Natural killer cell (primary cell): Measurements from ENCODE around the gene SLC6A3. TPM values are rescaled to one million over a fixed set of nuclear protein-coding genes. Genes with fewer than 3 reads are reported as not detected.
A peak's percentile ranks its signal among the peaks of the same experiment; 100 is the strongest.

Experiments used
- ATAC-seq, 3 donors: fragments of 150-1000 bp in 2 of 3; fragments of 200-7000 bp in 1 of 3; cut with Tn5 transposase; 1 replicate in 1 of 3; 2 replicates in 2 of 3; pipeline ENCODE4 v1.10.0; 2021; ENCODE audit warnings: mild to moderate bottlenecking in 2 of 3, moderate library complexity in 2 of 3
- DNase-seq, 2 donors: peaks; one replicate each; pipeline versions ENCODE4 v3.0.0 to v3.0.0-alpha.2; 2013 to 2021; ENCODE audit warnings: mixed read lengths in 1 of 2
- H3K27ac ChIP-seq: one replicate; pipeline ENCODE4 v1.5.1; 2013; ENCODE audit warnings: mild to moderate bottlenecking, low read length
- H3K27me3 ChIP-seq: one replicate; pipeline ENCODE4 v1.6.1; 2013; ENCODE audit warnings: low read length; ENCODE audit not compliant: control insufficient read depth, insufficient read depth
- H3K36me3 ChIP-seq: one replicate; pipeline ENCODE4 v1.6.1; 2013; ENCODE audit warnings: low read length; ENCODE audit not compliant: control insufficient read depth, insufficient read depth
- H3K4me1 ChIP-seq: one replicate; pipeline ENCODE4 v1.6.1; 2013; ENCODE audit warnings: low read length; ENCODE audit not compliant: control insufficient read depth, insufficient read depth
- H3K4me3 ChIP-seq: one replicate; pipeline ENCODE4 v1.5.1; 2013; ENCODE audit warnings: low read length
- H3K9me3 ChIP-seq: one replicate; pipeline ENCODE4 v1.6.1; 2013; ENCODE audit warnings: low read length; ENCODE audit not compliant: control insufficient read depth, insufficient read depth
- H3K27ac Mint-ChIP-seq, 2 donors: one replicate each; pipeline ENCODE4 v1.8.0; 2022; ENCODE audit warnings: mild to moderate bottlenecking in 2 of 2, mixed read lengths in 2 of 2, moderate library complexity in 1 of 2
- H3K27me3 Mint-ChIP-seq, 2 donors: one replicate each; pipeline ENCODE4 v1.8.0; 2022; ENCODE audit warnings: low read depth in 2 of 2, mixed read lengths in 2 of 2
- H3K36me3 Mint-ChIP-seq: one replicate; pipeline ENCODE4 v1.8.0; 2022; ENCODE audit warnings: mixed read lengths
- H3K4me1 Mint-ChIP-seq, 2 donors: one replicate each; pipeline ENCODE4 v1.8.0; 2022; ENCODE audit warnings: mixed read lengths in 2 of 2
- H3K4me3 Mint-ChIP-seq: one replicate; pipeline ENCODE4 v1.8.0; 2022; ENCODE audit warnings: mild to moderate bottlenecking, moderate library complexity, mixed read lengths
- H3K9me3 Mint-ChIP-seq, 2 donors: one replicate each; pipeline ENCODE4 v1.8.0; 2022; ENCODE audit warnings: mixed read lengths in 2 of 2
- CTCF ChIP-seq: fragments of 200-600 bp; IDR thresholded peaks from one replicate; pipeline ENCODE4 v1.8.0; 2022; ENCODE audit warnings: antibody characterized with exemption
- WGBS: methylation state at CpG from one replicate; pipeline ENCODE4 v1.1.7; 2013; ENCODE audit warnings: missing lambda C conversion rate; ENCODE audit not compliant: insufficient coverage; 5-methylcytosine and 5-hydroxymethylcytosine counted together
- intact Hi-C: fragments of 100-400 bp; cut with micrococcal nuclease; formaldehyde crosslinking; loops from one replicate; pipeline ENCODE4 v1.14.2; 2022
- total RNA-seq, 4 donors: library from RNA; stranded (reverse); fragments of 120-200 nt in 1 of 4; gene quantifications; one replicate each; pipeline versions ENCODE4 v1.2.3 to v1.2.4, GENCODE V29; 2013 to 2022

The SLC6A3 gene
- total RNA-seq, 3 donors from 2014 or later (not counting 1 experiment from before 2014, with no cell fraction given), result not detected

DNA sequence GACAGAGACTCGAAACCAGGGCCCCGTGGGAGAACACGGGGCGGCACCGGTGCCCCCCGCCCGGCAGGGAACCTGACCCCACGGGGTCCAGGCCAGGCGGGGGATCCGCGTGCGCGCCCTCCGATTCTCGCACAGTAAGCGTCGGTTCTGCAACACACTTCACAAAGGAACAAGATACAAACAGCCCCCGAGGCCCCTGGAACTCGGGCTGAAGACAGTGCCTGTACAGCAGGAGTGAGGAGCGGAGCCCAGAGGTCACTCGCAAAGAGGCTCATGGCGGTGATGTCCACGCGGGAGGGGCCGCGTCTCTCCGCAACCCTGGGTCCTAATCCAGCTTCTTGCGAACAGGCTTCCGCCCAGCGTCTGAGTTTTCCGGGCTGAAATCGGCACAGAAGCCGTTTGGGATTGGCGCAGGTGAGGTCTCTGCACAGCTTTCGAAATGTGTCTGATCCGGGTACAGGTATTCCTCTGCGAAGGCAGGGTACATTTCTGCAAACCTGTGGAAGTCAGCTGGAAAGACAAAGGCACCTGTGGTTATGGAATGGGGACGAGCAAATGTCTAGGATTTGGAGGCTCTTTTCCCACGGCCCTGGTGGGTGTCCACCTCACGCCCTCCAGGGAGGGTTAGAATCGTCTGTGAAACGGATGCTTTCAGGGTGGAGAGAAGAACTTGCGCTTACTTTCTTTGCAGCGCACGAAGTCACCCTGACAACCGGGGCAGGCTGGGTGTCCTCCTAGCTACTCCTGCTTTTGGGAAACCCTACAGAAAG is 18.3 kb upstream of the SLC6A3 start:
- WGBS, result 97% methylated on average over 46 of the region's 46 CpGs
- no peak overlapping the region for H3K4me3 Mint-ChIP-seq
- no peaks in the 10 kb centered on the region for H3K27me3 Mint-ChIP-seq
- no peak overlapping the region for H3K4me3 ChIP-seq
- ATAC-seq (no peak), DNase-seq (no peak)
- no peak overlapping the region for H3K27ac ChIP-seq
- no peaks in the 10 kb centered on the region for H3K4me1 ChIP-seq
- H3K36me3 ChIP-seq, result peaks cover 71% of the 10 kb centered on the region
- peaks cover 18 to 19% of the 10 kb centered on the region in 2 donors for H3K4me1 Mint-ChIP-seq
- no peak for TF ChIP-seq CTCF
- H3K36me3 Mint-ChIP-seq, result peaks cover 6% of the 10 kb centered on the region
- peaks cover 0 to 5% of the 10 kb centered on the region in 2 donors for H3K9me3 Mint-ChIP-seq
- intact Hi-C loops, result no loop called here
- H3K27ac Mint-ChIP-seq, result no peak overlapping the region
- H3K27me3 ChIP-seq, result no peaks in the 10 kb centered on the region
- H3K9me3 ChIP-seq, result peaks cover 6% of the 10 kb centered on the region

DNA sequence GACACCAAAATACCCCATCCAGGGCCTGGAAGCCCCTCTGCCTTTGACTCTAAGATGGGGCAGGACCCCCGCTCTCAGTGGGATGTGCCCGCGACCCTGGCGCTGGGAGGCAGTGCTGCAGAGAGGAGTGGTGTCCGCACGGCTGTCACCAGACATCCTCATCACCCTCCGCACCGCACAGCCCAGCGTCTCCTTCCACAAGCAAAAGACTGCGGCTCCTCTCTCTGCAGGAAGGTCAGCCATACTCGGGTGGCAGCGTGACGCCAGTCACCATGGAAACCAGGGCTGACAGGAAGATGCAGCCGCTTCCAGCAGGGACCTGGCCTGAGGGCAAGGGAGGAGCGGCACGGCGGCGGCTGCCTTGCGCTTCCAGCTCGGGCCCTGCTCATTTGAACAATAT is 17.1 kb upstream of the SLC6A3 start:
- no peaks in the 10 kb centered on the region for H3K27me3 Mint-ChIP-seq
- no peak overlapping the region for H3K4me3 Mint-ChIP-seq
- Histone ChIP-seq H3K4me1 (no peaks in the 10 kb centered on the region), H3K9me3 (peaks cover 6% of the 10 kb centered on the region), H3K4me3 (no peak overlapping the region), H3K27me3 (no peaks in the 10 kb centered on the region), H3K36me3 (peaks cover 67% of the 10 kb centered on the region), H3K27ac (no peak overlapping the region)
- H3K9me3 Mint-ChIP-seq, result peaks cover 0 to 5% of the 10 kb centered on the region in 2 donors
- TF ChIP-seq CTCF, result no peak
- ATAC-seq (no peak), DNase-seq (no peak)
- peaks cover 14 to 17% of the 10 kb centered on the region in 2 donors for H3K4me1 Mint-ChIP-seq
- peak overlapping the region; percentile 36 to 50 for H3K27ac Mint-ChIP-seq
- WGBS, result 96% methylated on average over 20 of the region's 20 CpGs
- H3K36me3 Mint-ChIP-seq, result peaks cover 6% of the 10 kb centered on the region
- intact Hi-C loops, result no loop called here

GRCh38 chr5:1461396-1461795 is 16.2 kb upstream of the SLC6A3 start:
- Histone ChIP-seq H3K27ac (no peak overlapping the region), H3K27me3 (no peaks in the 10 kb centered on the region), H3K4me1 (no peaks in the 10 kb centered on the region), H3K36me3 (peaks cover 62% of the 10 kb centered on the region), H3K4me3 (no peak overlapping the region), H3K9me3 (peaks cover 6% of the 10 kb centered on the region)
- Mint-ChIP-seq H3K9me3 (peaks cover 4 to 5% of the 10 kb centered on the region in 2 donors), H3K36me3 (peaks cover 12% of the 10 kb centered on the region), H3K27me3 (no peaks in the 10 kb centered on the region), H3K4me3 (no peak overlapping the region), H3K4me1 (peaks cover 17 to 18% of the 10 kb centered on the region in 2 donors), H3K27ac (peak overlapping the region in 1 of 2 donors; percentile 50)
- TF ChIP-seq CTCF, result no peak
- intact Hi-C loops, result no loop called here
- no peak for DNase-seq
- ATAC-seq, result no peak
- 95% methylated on average over 10 of the region's 10 CpGs for WGBS
